SH-SY5Y (cell line): Measurements from ENCODE around the gene ACTR2.

Experiments used
- GATA2 ChIP-seq: IDR thresholded peaks from 2 replicates; pipeline ENCODE4 v1.6.1; 2011; ENCODE audit warnings: mild to moderate bottlenecking, low read depth, low read length
- GATA3 ChIP-seq: IDR thresholded peaks from 2 replicates; pipeline ENCODE4 v1.6.1; 2011; ENCODE audit warnings: low read depth, mild to moderate bottlenecking, low read length, moderate library complexity

DNA sequence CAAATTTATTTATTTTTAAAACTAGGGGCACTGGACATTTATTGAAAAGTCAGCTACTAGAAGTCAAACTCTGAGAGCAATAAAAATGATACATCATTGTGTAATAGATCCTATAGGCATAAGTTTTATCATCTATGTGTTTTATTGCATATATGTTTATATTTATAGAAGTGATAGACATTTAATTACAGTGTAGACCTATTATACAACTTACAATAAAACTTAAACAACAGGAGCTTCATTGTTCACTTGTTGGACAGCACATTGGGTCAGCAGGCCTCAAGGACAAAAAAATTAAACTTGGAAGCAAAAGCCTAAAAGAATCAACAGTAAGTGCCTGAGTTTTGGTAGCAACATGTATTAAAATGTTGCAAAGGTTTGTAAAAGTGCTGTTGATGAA, 15.0 kb upstream of the ACTR2 start:
- TF ChIP-seq GATA2 (no peak), GATA3 (no peak)
